Pancreas (tissue), 10 donors: ENCODE data around the gene PNKP. TPM values are rescaled to one million over a fixed set of nuclear protein-coding genes. Genes with fewer than 3 reads are reported as not detected.

ENCODE experiments used
- ATAC-seq, 4 donors: fragments of 200-7000 bp; cut with Tn5 transposase; one replicate each; pipeline versions ENCODE4 v1.8.0 to v1.9.1; 2020; ENCODE audit warnings: mild to moderate bottlenecking in 4 of 4, moderate library complexity in 4 of 4
- DNase-seq, 6 donors: peaks; one replicate each; pipeline ENCODE4 v3.0.0-alpha.2; 2020
- FAIRE-seq: peaks from 2 replicates; lab custom pipeline; 2012; peaks lifted over from hg19 to GRCh38; lab: Jason Lieb, UNC
- H3K27ac ChIP-seq, 4 donors: fragments of 200-600 bp; sonication (generic); 1 replicate in 3 of 4; 2 replicates in 1 of 4; pipeline versions ENCODE4 v1.5.0 to v1.8.0; 2020
- H3K27me3 ChIP-seq, 4 donors: fragments of 200-600 bp; one replicate each; pipeline ENCODE4 v1.8.0; 2021
- H3K36me3 ChIP-seq, 3 donors: fragments of 200-600 bp; sonication (generic) in 1 of 3; one replicate each; pipeline versions ENCODE4 v1.5.0 to v1.8.0; 2020 to 2021
- H3K4me1 ChIP-seq, 3 donors: fragments of 200-600 bp; one replicate each; pipeline ENCODE4 v1.8.0; 2021
- H3K4me3 ChIP-seq, 4 donors: fragments of 200-600 bp; sonication (generic) in 2 of 4; one replicate each; pipeline versions ENCODE4 v1.5.0 to v1.8.0; 2020 to 2021
- H3K9me3 ChIP-seq, 4 donors: fragments of 200-600 bp; one replicate each; pipeline ENCODE4 v1.8.0; 2021
- CTCF ChIP-seq, 4 donors: fragments of 200-600 bp; sonication (generic) in 3 of 4; IDR thresholded peaks; one replicate each; pipeline versions ENCODE4 v1.5.0 to v1.8.0; 2021; ENCODE audit warnings: antibody characterized with exemption in 4 of 4
- WGBS, 2 donors: extraction: QIAGEN DNeasy Blood & Tissue Kit; methylation state at CpG; one replicate each; pipeline ENCODE4 v1.1.7; 2013; 5-methylcytosine and 5-hydroxymethylcytosine counted together
- intact Hi-C, 3 donors: fragments of 100-400 bp; cut with DNase I; formaldehyde crosslinking; loops; one replicate each; pipeline versions ENCODE4 v1.11.1 to v1.14.2; 2022
- polyA plus RNA-seq, 2 donors: library from polyadenylated mRNA; stranded (reverse); fragments of 200-250 nt; gene quantifications; one replicate each; pipeline ENCODE4 v1.2.3, GENCODE V29; 2013
- total RNA-seq, 6 donors: library from RNA; stranded (reverse); fragmentation: NEBNext Ultra II Directional in 4 of 6; extraction: Animal tissue kit (Norgen Biotek cat#: 25700) in 4 of 6; gene quantifications; one replicate each; pipeline versions ENCODE4 v1.2.1 to v1.2.4, GENCODE V29; 2021 to 2023
- donor health status: healthy with polysubstance abuse.
- donor health status: DM: no; HTN: no; CAD: no; lungs with moderate emphysema.
- donor health status: DM: no; HTN: no; CAD: no.
- donor health status: control.
- donor health status: control.
- donor health status: Bipolar disorder and iron deficiency.
- donor health status: DM: yes; HTN: yes; CAD: no.
- donor health status: DM: no; HTN: no; CAD: no.
- donor health status: DM: no; HTN: no; CAD: no.
- donor health status: DM: yes; HTN: yes; CAD: no.

The PNKP gene
- total and polyA plus RNA-seq, 8 donors, result 28.7 to 154 (median 43.7) TPM

GRCh38 chr19:49883094-49883493 is 15.7 kb upstream of the PNKP start:
- Histone ChIP-seq H3K36me3 (peaks cover 9 to 56% (median 46%) of the 10 kb centered on the region in 3 donors), H3K4me1 (peaks cover 0 to 3% (median 0%) of the 10 kb centered on the region in 3 donors), H3K4me3 (no peak overlapping the region), H3K27ac (no peak overlapping the region), H3K27me3 (no peaks in the 10 kb centered on the region), H3K9me3 (no peaks in the 10 kb centered on the region)
- no peak for DNase-seq
- ATAC-seq, result no peak
- intact Hi-C loops, result no loop called here
- FAIRE-seq, result no peak
- no peak for TF ChIP-seq CTCF (IDR thresholded peaks at IDR 0.05)
- WGBS, 2 donors, result 97 to 99% methylated on average over 5 of the region's 5 CpGs

- Histone ChIP-seq H3K27me3 (no peaks in the 10 kb centered on the region), H3K4me3 (no peak overlapping the region), H3K9me3 (no peaks in the 10 kb centered on the region), H3K36me3 (peaks cover 9 to 56% (median 46%) of the 10 kb centered on the region in 3 donors), H3K27ac (no peak overlapping the region), H3K4me1 (peaks cover 0 to 3% (median 0%) of the 10 kb centered on the region in 3 donors)
- FAIRE-seq (no peak), DNase-seq (no peak), ATAC-seq (no peak)
- TF ChIP-seq CTCF (IDR thresholded peaks at IDR 0.05), result no peak
- WGBS, 2 donors, result 95 to 98% methylated on average over 14 of the region's 14 CpGs
- intact Hi-C loops, result no loop called here
Measured at GRCh38 chr19:49882643-49883042, 15.3 kb upstream of the PNKP start.

- no peaks in the 10 kb centered on the region for H3K9me3 ChIP-seq
- no peak for TF ChIP-seq CTCF (IDR thresholded peaks at IDR 0.05)
- no peak for FAIRE-seq
- 93 to 94% methylated on average over 31 of the region's 31 CpGs for WGBS, 2 donors
- H3K27me3 ChIP-seq, result no peaks in the 10 kb centered on the region
- no peak for ATAC-seq
- H3K36me3 ChIP-seq, result peaks cover 9 to 56% (median 46%) of the 10 kb centered on the region in 3 donors
- intact Hi-C loops, result no loop called here
- H3K4me1 ChIP-seq, result peaks cover 0 to 3% (median 0%) of the 10 kb centered on the region in 3 donors
- DNase-seq, result peak in 1 of 6 donors; percentile 23
- H3K27ac ChIP-seq, result no peak overlapping the region
- H3K4me3 ChIP-seq, result no peak overlapping the region
Measured at GRCh38 chr19:49881672-49882394, 14.5 kb upstream of the PNKP start.

GRCh38 chr19:49881186-49881585 is 13.8 kb upstream of the PNKP start:
- no peak overlapping the region for H3K27ac ChIP-seq
- no peak for FAIRE-seq
- no peaks in the 10 kb centered on the region for H3K27me3 ChIP-seq
- intact Hi-C loops, result no loop called here
- WGBS, 2 donors, result 96 to 97% methylated on average over 16 to 17 of the region's 17 CpGs
- no peak overlapping the region for H3K4me3 ChIP-seq
- peak in 1 of 6 donors; percentile 14 for DNase-seq
- ATAC-seq, result no peak
- TF ChIP-seq CTCF (IDR thresholded peaks at IDR 0.05), result no peak
- peaks cover 9 to 56% (median 46%) of the 10 kb centered on the region in 3 donors for H3K36me3 ChIP-seq
- no peaks in the 10 kb centered on the region for H3K9me3 ChIP-seq
- H3K4me1 ChIP-seq, result peaks cover 0 to 3% (median 0%) of the 10 kb centered on the region in 3 donors
